Right atrium auricular region (tissue), 2 donors: ENCODE results near the gene C1orf174. TPM values are rescaled to one million over a fixed set of nuclear protein-coding genes. Genes with fewer than 3 reads are reported as not detected.

Source experiments
- DNase-seq: peaks from one replicate; pipeline ENCODE4 v3.0.0-alpha.2; 2019; ENCODE audit warnings: low spot score
- H3K27ac ChIP-seq, 2 donors: fragments of 200-600 bp; sonication (generic); 1 replicate in 1 of 2; 2 replicates in 1 of 2; pipeline ENCODE4 v1.5.1; 2016 to 2019
- H3K27me3 ChIP-seq, 2 donors: fragments of 200-600 bp; sonication (generic); one replicate each; pipeline versions ENCODE4 v1.5.1 to v1.6.0; 2017 to 2019
- H3K36me3 ChIP-seq: fragments of 200-600 bp; sonication (generic); one replicate; pipeline ENCODE4 v1.5.1; 2016
- H3K4me1 ChIP-seq, 2 donors: fragments of 200-600 bp; sonication (generic); one replicate each; pipeline versions ENCODE4 v1.5.1 to v1.6.0; 2017 to 2019
- H3K4me3 ChIP-seq, 2 donors: fragments of 200-600 bp; sonication (generic); 1 replicate in 1 of 2; 2 replicates in 1 of 2; pipeline ENCODE4 v1.5.1; 2017 to 2019; ENCODE audit warnings: mild to moderate bottlenecking in 1 of 2, moderate library complexity in 1 of 2
- H3K9me3 ChIP-seq, 2 donors: fragments of 200-600 bp; sonication (generic); one replicate each; pipeline ENCODE4 v1.5.1; 2019
- CTCF ChIP-seq, 2 donors: fragments of 200-600 bp; sonication (generic); IDR thresholded peaks; one replicate each; pipeline ENCODE4 v1.5.1; 2019; ENCODE audit warnings: antibody characterized with exemption in 2 of 2
- total RNA-seq, 2 donors: library from RNA; depleted of rRNA; stranded (reverse); fragments of >200 nt; gene quantifications; one replicate each; pipeline ENCODE4 v1.1.0, GENCODE V29; 2016

The C1orf174 gene
- total RNA-seq, 2 donors from 2014 or later: 9.1 to 18.8 TPM

DNA sequence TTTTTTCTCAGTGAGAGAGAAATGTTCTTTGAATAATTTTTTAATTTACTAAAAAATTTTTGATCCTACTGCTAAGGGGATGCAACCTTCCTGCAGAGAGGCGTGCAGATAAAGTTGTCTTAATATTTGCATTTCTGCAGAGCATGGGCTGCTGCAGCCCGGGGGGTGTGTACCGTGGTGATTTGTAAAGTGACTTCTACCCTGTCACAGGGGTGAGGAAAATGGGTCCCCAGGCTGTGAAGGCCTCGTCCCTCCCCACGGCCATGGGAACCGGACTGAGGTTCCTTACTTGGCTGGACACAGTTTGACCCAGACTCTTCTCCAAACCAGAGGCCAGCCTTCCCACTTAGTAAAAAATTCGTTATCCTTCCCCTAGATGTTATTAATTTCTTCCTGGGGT is 9.5 kb upstream of the C1orf174 start:
- H3K27ac ChIP-seq: no peak overlapping the region
- H3K4me3 ChIP-seq: no peak overlapping the region
- no peaks in the 10 kb centered on the region for H3K36me3 ChIP-seq
- H3K27me3 ChIP-seq: peaks cover 0 to 2% of the 10 kb centered on the region in 2 donors
- no peak for TF ChIP-seq CTCF (IDR thresholded peaks at IDR 0.05)
- no peaks in the 10 kb centered on the region for H3K9me3 ChIP-seq
- H3K4me1 ChIP-seq: peaks cover 0 to 5% of the 10 kb centered on the region in 2 donors
- DNase-seq: no peak

DNA sequence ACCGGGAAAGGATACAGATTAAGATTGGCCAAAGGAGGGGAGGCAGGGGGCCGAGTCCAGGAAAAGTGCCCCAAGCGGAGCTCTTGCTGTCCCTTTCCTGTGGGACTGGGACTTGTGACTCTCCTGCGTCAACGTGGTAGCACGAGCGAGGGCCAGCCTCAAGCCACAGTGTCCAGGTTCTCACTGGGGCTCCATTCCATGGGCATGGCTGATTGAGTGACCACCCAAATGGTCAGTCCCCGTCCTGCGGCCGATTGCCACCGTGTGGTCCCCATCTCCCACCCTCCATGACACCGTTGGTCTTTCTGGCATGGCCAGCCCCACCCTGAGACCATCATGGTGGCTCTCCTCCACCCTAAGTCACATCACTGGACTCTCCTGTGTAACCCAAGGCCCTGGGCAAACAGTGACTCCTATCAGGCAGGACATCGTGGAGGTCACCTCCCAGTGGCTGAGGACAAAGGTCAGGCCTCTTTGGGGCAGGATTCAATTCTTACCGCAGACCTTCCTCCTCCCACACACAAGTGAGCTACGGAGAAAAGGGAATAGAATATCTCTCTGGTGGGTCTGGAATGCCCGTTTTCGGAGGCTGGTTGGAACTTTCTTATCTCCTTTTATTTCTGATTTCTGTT is 8.9 kb upstream of the C1orf174 start:
- Histone ChIP-seq H3K36me3 (no peaks in the 10 kb centered on the region), H3K27ac (no peak overlapping the region), H3K27me3 (peaks cover 0 to 2% of the 10 kb centered on the region in 2 donors), H3K4me3 (no peak overlapping the region), H3K4me1 (peaks cover 0 to 5% of the 10 kb centered on the region in 2 donors), H3K9me3 (no peaks in the 10 kb centered on the region)
- TF ChIP-seq CTCF (IDR thresholded peaks at IDR 0.05): no peak
- DNase-seq: no peak

GRCh38 chr1:3907621-3908165 is 7.6 kb upstream of the C1orf174 start:
- TF ChIP-seq CTCF (IDR thresholded peaks at IDR 0.05): no peak
- Histone ChIP-seq H3K27ac (no peak overlapping the region), H3K27me3 (peaks cover 0 to 2% of the 10 kb centered on the region in 2 donors), H3K4me1 (peaks cover 0 to 5% of the 10 kb centered on the region in 2 donors), H3K9me3 (no peaks in the 10 kb centered on the region), H3K36me3 (no peaks in the 10 kb centered on the region), H3K4me3 (no peak overlapping the region)
- no peak for DNase-seq

DNA sequence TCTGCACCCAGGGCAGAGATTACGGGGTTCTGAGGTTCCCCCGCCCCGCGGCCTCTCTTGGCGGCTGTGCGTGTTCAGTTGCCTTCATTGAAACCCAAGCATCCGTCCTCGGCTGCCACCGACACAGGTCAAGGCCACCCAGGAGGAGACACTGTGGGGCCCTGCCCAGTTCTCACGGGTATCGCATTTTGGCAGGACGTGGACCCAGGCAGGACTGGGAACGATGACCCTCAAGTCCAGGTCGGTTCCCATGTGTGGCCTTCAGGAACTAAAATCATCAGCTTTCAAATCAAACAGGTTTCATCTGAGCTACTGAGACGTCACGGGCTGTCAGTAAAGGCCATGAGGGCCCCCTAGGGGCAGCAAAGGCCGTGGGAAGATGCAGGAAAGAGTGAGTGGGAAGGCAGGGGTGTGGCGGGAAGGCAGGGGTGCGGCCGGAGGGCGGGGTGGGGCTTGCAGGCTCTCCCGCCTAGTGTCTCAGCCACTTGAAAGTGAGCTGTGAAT is 7.0 kb upstream of the C1orf174 start:
- Histone ChIP-seq H3K27ac (no peak overlapping the region), H3K9me3 (no peaks in the 10 kb centered on the region)
- DNase-seq: no peak

GRCh38 chr1:3906672-3907020 is 6.6 kb upstream of the C1orf174 start:
- Histone ChIP-seq H3K36me3 (no peaks in the 10 kb centered on the region), H3K4me1 (peaks cover 0 to 5% of the 10 kb centered on the region in 2 donors), H3K4me3 (no peak overlapping the region), H3K27me3 (peaks cover 0 to 2% of the 10 kb centered on the region in 2 donors), H3K9me3 (no peaks in the 10 kb centered on the region), H3K27ac (no peak overlapping the region)
- TF ChIP-seq CTCF (IDR thresholded peaks at IDR 0.05): no peak
- no peak for DNase-seq

More for the DNA sequence above, 7.0 kb upstream of the C1orf174 start:
- Histone ChIP-seq H3K4me1 (peaks cover 0 to 5% of the 10 kb centered on the region in 2 donors), H3K27me3 (peaks cover 0 to 2% of the 10 kb centered on the region in 2 donors), H3K4me3 (no peak overlapping the region), H3K36me3 (no peaks in the 10 kb centered on the region)
- no peak for TF ChIP-seq CTCF (IDR thresholded peaks at IDR 0.05)
